CMK (cell line): ENCODE results near the gene HDAC5.
A peak's percentile ranks its signal among the peaks of the same experiment; 100 is the strongest.
"Not testable (repeated sequence)": the region's sequence is repeated elsewhere in the genome, so short reads cannot be mapped to it uniquely, and the experiment has no call there.

Experiments
- DNase-seq: peaks from one replicate; pipeline ENCODE4 v3.0.0-alpha.2; 2010; ENCODE audit warnings: low read depth

HDAC5 gene

DNA sequence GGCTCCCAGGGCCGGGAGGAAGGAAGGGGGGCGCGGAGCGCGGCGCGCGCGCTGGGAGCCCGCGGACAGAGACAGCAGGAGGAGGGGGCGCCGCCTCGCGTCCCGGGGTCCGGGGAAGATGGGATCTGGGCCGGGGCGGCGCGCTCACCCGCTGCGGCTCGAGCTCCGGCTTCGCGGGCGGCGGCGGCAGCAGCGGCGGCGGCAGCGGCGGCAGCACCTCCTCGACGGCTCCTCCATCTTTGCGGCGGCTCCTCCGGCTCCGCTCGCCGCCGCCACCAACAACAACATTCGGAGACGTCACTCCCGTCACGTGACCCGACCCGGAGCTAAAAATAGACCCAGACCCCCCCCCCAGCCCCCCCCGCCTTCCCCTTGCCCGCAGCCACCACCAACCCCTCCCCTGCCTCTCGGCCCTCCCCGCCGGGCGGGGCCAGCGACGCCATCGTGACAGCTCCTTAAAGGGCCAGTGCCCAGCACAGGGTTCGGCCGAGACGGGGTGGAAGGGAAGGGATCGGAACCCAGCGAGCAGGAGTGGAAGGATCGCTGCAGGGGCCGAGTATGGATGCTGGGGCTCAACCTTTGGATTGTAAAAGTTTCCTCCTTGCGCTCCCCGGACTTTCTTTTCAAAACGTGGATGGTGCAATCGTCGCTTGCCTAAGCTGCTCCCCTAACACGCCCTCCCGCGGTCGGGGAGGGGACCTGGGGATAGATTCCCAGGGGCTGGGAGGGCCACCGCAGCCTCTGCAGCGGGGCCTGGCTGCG, at the start of gene HDAC5:
HDAC5 (minus strand) TSS at position 286 of the 762 bp plus-strand sequence. CDS start 6,126 bp downstream, outside the sequence.
- peak; percentile 82 for DNase-seq

DNA sequence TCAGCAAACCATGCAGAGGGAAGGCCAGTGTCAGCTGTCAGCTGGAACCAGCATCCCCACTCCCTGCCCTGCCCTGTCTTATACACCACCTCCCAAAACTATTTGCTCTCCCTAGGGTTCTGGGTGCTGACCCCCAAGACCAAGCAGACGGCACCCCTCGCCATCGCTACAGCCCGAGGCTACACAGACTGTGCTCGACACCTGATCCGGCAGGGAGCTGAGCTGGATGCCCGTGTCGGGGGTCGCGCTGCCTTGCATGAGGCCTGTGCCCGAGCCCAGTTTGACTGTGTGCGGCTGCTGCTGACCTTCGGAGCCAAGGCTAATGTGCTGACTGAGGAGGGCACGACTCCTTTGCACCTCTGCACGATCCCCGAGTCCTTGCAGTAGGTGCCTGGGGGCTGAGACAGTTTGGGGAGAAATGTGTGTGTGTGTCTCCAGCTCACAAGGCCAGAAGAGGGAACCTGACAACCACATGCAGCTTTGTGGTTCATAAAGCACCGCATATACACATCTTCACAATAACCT, 48.6 kb upstream of the HDAC5 start:
- no peak for DNase-seq

DNA sequence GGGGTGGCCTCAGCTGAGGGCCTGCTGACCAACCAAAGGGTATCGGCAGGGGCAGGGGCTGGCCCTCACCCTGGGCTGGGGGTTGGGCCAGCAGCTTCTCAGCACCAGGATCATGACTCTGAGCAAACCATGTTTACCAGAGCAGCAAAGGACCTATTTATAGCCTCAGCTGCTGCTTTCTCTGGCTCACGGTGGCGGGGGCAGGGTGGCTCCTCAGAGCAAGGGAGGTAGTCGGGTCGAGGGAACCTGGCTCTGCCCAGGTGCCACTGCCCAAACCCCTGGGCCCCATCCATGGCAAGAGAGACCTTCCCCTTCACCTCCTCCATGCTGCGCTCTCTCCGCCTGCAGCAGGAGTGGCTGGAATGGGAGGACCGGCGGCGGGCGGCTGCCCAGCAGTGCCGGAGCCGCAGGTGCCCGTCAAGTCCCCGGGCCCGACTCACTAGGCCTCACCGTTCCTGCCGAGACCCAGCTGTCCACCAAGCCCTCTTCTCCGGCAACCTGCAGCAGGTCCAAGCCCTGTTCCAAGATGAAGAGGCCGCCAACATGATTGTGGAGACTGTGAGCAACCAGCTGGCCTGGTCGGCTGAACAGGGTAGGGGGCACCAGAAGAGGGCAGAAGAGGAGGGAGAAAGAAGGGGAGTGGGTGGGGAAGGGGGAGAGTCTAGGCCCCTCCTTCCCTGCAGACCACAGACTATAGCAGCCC, 47.2 kb upstream of the HDAC5 start, which contains the start of gene ASB16:
ASB16 (plus strand) TSS at position 206 of the 703 bp plus-strand sequence; CDS start at position 292, 86 bp downstream.
- DNase-seq = no peak

DNA sequence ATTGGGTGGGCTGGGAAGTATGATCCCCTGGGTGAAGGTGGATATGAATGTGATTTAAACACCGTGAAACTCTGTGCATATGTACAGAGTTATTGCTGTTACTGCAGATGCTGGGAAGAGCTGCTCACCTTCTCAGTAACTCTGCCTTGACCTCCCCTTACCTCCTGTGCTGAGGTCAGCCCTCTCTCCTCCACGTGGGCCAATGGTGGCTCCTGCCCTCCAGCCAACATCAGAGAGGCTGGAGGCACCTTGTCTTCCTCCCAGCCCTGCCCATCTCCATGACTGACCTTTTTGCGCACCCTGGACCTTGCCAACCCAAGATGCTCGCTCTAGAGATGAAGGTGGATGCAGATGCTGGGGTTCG, 46.7 kb upstream of the HDAC5 start:
- DNase-seq = no peak

DNA sequence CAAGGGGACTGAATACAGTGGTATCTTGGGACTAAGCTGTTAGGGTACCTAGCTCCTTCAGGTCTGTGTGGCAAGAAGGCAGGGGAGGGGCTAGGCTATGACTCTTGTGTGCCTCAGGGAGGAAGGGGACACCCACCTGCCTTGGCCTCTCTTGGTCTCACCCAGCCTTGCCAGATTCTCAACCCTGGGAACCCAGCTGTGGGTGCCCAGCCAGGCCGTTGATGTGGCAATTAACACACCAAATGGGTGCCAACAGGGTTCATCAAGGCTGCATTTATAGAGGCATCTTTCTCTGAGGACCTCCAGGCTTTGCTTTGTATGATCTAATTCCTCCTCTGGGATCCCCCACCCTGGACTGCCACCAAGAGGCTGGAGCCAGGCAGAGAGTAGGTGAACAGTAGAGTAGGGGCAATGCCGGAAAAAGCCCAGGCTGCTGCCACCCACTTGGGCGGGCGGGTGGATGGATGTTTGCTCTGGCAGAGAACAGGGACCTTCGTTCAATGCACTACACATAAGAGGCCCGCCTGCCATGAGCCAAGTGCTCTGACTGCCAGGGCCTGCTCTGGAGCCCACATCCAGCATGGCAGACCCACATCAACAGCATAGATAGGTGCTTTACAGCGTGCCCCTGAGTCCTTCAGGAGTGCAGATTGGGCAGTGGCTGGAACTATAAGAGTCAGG, 43.9 kb upstream of the HDAC5 start:
- no peak for DNase-seq

DNA sequence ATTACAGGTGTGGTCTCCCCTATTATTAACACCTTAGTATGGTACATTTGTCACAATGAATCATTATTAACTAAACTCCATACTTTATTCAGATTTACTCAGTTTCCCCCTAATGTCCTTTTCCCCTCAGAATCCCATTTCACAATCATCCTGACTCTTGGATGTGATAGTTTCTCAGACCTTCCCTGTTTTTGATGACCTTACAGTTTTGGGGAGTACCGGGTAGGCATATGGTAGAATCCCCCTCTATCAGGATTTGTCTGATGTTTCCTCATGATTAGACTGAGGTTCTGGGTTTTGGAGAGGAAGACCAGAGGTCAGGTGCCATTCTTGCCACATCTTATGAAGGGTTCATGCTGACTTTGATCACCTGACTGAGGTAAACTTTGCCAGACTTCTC, 41.0 kb upstream of the HDAC5 start:
- DNase-seq = no peak

DNA sequence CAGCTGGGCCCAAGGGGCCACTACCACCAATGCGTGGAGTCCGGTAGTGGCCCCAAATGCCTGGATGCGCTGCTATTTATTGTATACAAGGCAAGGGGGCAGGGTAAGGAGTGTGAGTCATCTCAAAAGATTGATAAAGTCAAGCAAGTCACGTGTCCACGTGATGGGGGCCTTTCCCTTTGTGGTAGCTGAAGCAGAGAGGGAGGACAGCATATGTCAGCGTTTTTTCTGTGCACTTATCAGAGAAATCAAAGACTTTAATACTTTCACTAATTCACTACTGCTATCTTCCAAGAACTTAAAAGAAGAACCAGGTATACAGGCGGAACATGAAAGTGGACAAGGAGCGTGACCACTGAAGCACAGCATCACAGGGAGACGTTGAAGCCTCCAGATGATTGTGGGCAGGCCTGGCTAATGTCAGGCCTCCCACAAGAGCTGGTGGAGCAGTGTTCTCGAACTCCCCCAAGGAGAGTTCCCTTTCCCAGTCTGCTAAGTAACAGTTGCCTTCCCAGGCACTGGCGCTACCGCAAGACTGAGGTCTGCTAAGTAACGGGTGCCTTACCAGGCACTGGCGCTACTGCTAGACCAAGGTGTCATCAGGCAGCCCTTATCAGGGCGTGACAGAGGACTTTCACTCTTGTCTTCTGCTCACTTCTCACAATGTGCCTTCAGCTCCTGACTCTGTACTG, 36.2 kb upstream of the HDAC5 start:
- peak; percentile 39 for DNase-seq

DNA sequence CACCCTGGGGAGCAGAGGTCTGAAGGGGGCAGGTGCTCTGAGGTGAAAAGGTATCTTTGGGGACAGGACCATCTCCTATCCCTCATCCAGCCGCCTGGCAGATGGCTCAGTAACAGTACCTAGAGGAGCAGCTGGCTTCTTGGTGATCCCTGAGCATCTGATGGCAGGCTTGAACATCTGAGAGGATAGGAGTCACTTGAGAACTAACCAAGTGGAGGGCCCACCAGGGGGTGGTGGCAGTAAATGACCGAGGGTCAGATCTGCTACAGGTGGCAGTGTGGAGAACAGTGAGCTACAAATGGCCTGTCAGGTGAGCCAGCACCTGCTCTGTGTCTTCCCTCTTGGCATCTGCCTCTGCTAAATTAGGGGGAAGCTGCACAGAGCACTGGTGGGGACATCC, 32.0 kb upstream of the HDAC5 start:
- DNase-seq = no peak

DNA sequence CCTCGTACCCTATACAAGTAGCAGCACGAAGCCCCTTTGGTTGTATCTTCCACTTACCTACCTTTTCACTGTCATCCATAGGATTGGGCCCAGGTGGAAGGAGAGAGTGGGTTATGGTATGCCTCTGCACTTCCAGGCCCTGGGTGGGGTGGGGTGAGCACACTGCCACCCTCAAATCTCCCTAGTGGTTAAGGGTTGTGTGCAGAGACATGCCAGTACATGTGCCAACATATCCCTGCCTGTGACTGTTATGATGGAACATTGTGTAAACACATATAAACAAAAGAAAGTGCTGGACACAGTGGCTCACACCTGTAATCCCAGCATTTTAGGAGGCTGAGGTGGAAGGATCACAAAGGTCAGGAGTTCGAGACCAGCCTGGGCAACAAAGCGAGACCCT, 29.4 kb upstream of the HDAC5 start:
- DNase-seq = no peak

DNA sequence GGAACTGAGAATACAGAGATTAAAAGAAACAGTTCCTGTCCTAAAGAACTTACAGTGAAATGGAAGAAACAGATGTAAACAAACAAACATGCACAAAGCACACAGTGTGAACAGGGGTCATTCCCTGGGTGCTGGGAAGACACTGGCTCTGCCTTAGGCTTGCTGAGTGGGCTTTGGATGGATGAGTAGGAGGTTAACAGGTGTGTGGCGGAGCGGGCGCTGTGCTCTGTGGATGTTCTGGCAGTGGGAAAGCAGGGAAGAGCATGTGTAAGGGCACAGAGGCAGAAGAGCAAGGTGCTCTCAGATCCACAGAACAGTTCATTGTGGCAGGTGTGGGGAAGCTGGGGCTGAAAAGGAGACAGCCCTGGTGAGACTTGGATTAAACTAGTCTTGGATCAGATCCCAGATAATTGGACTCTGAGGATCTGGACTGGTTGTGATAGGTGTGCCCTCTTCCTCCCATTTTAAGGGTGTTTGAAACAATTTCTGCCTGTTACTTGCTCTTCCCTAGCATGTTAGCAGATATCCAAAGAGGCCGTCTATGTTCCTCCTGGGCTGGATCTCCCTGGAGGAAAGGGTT, 26.4 kb upstream of the HDAC5 start:
- no peak for DNase-seq

DNA sequence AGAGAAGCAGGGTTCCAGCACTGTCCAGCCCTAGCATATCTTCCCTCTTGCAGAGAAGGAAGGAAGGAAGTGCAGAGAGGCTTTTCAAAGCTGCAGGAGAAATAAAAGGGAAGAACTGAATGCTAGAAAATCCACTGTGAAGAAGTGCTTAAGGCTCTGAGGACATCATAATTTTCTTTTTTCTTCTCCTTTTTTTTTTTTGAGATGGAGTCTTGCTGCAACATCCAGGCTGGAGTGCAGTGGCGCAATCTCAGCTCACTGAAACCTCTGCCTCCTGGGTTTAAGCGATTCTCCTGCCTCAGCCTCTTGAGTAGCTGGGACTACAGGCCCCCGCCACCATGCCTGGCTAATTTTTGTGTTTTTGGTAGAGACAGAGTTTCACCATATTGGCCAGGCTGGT, 25.6 kb upstream of the HDAC5 start:
- DNase-seq = not testable (repeated sequence)

DNA sequence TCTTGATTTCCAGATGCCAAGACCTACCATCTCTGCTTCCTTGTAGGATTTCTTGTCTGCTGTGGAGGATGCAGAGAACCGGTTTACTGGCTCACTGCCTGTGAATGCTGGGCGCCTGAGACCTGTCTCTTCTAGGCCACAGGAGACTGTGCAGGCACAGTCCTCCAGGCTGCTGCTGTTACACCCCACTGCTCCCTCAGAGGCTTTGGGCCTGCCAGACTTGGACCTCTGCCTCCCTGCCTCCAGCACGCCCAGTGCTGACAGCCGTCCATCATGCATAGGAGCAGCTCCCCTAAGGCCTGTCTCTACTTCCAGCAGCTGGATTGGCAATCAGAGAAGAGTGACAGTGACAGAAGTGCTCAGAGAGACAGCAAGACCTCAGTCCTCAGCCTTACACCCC, 24.4 kb upstream of the HDAC5 start:
- DNase-seq = no peak

DNA sequence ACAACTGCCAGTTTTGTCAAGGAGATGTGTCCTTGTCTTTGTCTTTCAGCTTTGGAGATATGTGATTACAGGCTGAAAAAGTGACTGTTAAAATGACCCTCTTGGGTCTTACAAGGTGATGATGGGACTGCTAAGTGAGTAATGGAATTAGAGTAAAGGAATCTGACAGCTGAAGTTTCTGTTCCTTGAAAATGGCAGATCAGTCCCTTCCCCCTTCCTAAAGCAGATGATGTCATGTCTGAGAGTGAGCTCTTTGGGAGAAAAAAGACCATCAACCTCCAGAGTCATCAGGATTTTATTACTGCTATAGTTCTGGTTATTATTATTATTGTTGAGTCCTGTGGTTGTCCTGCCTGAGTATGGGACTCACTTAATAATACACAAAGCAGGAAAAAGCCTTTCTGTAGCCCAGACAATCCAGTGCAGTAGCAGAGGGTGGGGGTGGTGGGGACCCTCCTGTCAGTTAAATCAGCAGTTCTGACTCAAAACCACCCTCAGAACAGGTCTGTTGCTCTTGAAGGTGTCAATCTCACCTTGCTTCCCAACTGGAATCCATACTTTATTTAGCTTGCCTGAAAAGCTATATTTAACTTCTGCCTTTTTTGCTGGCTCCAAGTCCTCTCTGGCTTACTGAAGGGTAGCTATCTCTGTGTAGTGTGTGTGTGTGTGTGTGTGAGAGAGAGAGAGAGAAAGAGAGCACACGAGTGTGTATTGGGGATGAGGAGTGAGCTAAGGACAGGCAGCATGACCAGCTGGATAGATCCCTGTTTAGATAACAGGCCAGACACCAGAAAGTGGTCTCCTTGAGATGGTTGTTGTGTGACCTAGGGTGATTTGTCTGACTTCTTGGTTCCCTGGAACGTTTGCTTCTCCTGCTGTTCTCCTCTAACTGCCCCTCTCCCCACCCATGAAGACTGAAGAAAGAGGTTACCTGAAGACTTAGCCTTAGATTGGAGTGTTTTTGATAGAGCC, 23.2 kb upstream of the HDAC5 start:
- no peak for DNase-seq

DNA sequence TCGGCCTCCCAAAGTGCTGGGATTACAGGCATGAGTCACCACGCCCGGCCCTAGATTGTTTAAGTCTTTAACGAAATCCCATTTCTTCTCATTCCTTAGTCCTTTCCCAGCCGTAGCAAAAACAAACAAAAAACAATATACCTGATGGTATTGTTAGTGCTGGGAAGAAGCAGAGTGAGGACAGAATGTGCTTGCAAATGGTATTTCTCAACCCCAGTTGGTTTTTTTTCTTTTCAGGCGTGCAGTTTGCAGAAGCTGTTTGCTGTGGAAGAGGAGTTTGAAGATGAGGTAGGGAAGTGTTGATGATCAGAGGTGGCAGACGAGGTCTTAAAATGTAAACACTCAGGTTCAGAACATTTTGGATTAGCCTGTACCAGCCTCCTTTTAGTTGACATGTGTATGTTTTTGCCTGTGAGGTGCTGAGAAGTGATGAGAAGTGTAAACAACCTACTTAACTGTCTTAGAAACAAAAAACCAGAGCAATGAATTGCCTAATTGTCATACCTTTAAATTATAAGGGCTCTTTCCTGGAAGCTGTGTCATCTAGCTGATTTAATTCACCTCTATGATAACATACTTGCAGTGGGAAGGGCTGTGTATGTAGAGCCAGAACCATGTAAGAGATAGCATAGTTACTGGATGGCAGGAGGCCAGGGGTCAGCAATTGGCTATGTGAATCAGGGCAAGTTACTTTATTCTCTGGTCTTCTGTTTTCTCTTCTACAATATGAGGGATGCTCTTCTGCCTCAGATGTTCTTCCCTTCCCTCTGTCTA, 21.7 kb upstream of the HDAC5 start:
- DNase-seq = no peak

DNA sequence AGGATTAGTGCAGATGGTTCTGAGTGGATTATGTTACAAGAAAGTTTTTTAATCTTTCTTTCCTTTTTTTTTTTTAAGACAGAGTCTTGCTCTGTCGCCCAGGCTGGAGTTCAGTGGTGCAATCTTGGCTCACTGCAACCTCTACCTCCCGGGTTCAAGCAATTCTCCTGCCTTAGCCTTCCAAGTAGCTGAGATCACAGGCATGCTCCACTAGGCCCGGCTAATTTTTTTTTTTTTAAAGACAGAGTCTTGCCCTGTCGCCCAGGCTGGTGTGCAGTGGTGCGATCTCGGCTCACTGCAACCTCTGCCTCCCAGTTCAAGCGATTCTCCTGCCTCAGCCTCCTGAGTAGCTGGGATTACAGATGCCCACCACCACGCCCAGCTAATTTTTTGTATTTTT, 20.5 kb upstream of the HDAC5 start:
- not testable (repeated sequence) for DNase-seq

DNA sequence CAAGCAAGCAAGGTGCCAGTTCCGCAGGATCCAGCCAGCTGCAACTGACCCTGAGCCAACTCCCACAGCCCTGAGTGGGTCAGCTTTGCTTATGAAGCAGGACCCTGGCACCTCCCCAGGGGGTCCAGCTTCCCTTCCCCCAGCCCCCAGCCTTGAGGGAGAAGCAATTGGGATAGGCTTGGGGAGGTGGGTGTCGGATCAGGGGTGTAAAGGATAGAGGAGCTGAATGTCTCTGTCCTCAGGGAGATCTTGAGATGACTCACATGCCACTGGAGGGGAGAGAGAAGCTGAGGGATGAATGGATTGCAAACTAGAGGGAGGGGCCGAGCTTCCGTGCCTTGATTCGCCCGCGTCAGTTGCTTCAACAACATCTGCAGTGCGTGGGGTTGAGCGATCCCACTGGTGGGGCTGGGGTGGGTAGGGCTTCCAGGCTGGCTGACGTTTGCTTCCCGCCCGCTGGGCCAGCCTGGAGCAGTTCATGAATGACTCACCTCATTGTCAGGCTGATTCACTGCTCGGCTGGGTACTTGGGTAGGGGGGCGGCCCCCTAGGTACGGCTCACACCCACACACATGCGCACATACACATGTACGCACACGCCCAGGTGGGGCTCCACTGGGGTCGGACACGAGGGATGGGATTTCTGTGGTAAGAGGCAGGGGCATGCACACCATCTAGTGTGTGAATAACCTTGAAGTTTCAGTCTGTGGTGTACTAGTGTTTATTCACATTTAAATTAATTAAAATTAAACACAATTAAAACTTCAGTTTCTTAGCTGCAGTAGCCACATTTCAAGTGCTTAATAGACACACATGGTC, 14.7 kb upstream of the HDAC5 start:
- no peak for DNase-seq

DNA sequence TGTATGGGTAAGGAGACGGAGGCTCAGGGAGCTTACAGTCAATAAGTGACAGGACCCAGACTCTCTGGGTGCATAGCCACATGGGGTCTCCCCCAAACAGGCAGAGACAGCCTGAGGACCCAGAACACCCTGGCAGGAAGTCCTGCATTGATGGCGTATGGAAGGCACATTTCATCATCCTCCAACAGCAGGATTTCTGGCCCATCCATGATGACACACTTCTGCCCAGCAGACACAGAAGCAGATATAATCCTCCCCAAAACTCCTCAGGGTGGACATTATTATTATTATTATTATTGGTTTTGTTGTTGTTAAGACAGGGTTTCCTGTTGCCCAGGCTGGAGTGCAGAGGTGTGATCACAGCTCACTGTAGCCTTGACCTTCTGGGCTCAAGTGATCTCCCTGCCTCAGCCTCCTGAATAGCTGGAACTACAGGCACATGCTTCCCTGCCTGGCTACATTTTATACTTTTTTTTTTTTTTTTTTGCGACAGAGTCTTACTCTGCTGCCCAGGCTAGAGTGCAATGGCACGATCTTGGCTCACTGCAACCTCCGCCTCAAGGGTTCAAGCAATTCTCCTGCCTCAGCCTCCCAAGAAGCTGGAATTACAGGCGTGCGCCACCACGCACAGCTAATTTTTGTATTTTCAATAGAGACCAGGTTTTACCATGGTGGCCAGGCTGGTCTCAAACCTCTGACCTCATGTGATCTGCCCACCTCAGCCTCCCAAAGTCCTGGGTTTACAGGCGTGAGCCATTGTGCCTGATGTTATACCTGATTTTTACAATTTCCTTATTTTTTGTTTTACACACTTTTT, 11.5 kb upstream of the HDAC5 start:
- DNase-seq = no peak

DNA sequence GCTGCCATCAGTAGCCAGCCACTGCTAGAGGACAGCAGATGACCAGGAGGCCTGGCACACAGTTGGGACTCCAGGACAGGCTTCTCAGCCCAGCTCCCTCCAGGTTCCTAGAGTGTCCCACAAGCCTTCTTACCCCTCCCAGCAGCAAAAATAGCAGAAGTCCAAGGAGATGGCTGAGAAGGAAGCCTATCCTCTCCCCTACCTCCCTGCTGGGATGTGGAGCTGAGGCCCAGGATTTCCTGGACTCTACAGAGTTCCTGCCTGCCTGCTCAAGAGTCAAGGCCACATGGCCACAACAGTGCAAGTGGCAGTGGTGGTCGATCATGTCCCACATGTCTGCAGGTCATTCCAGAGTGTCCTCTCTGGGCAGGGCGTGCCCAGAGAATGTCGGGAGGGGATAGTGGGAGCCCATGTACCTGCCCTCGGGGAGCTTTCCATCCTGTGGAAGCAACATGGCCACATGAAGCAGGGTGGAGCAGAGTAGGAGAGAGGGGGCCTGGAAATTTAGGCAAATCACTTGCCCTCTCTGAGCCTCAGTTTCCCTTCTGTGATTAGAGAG, 10.6 kb upstream of the HDAC5 start:
- DNase-seq = no peak
